HepG2 (cell line): ENCODE measurements around the gene DHRS13. TPM values are rescaled to one million over a fixed set of nuclear protein-coding genes. Genes with fewer than 3 reads are reported as not detected.

Source experiments
- BCLAF1 ChIP-seq: fragments of 450-650 bp; IDR thresholded peaks from 2 replicates; pipeline ENCODE4 v1.6.1; 2017; ENCODE audit warnings: mild to moderate bottlenecking
- CBX2 ChIP-seq, 2 experiments: fragments of 200-600 bp in 1 of 2; sonication (generic); formaldehyde crosslinking in 1 of 2; IDR thresholded peaks; 2 replicates each; pipeline versions ENCODE4 v1.7.0 to v1.8.1; 2018 to 2022; ENCODE audit warnings: low read depth in 2 of 2, low read length in 1 of 2, mild to moderate bottlenecking in 1 of 2, missing genetic modification reagents in 1 of 2
- CEBPG ChIP-seq: IDR thresholded peaks from 2 replicates; pipeline ENCODE4 v1.6.1; 2016
- CSRNP1 ChIP-seq: sonication (generic); formaldehyde crosslinking; IDR thresholded peaks from 2 replicates; pipeline ENCODE4 v1.8.1; 2023; ENCODE audit warnings: mild to moderate bottlenecking, missing genetic modification reagents
- GABPA ChIP-seq, 2 experiments: IDR thresholded peaks; 2 replicates each; pipeline ENCODE4 v1.6.1; 2011 to 2016; ENCODE audit warnings: low read depth in 2 of 2, low read length in 1 of 2, missing biosample characterization in 1 of 2, missing genetic modification characterization in 1 of 2
- HDAC2 ChIP-seq: sonication (generic); formaldehyde crosslinking; IDR thresholded peaks from 2 replicates; pipeline ENCODE4 v1.4.0; 2020; ENCODE audit warnings: missing genetic modification reagents
- HOXD1 ChIP-seq: sonication (generic); formaldehyde crosslinking; IDR thresholded peaks from 2 replicates; pipeline ENCODE4 v1.5.0; 2020; ENCODE audit warnings: missing genetic modification reagents
- KMT2B ChIP-seq: IDR thresholded peaks from 2 replicates; pipeline ENCODE4 v1.6.1; 2016; ENCODE audit warnings: missing genetic modification reagents, missing compliant biosample characterization
- NFATC3 ChIP-seq: sonication (generic); formaldehyde crosslinking; IDR thresholded peaks from 2 replicates; pipeline ENCODE4 v1.5.1; 2020; ENCODE audit warnings: mild to moderate bottlenecking, missing genetic modification reagents
- NFKBIZ ChIP-seq: IDR thresholded peaks from 2 replicates; pipeline ENCODE4 v1.6.1; 2018; ENCODE audit warnings: missing genetic modification reagents, missing compliant biosample characterization
- RBM22 ChIP-seq: fragments of 200-400 bp; formaldehyde crosslinking; optimal IDR thresholded peaks from 2 replicates; pipeline ENCODE3; 2017; ENCODE audit warnings: mild to moderate bottlenecking, low read length, moderate library complexity
- REXO4 ChIP-seq: sonication (generic); formaldehyde crosslinking; IDR thresholded peaks from 2 replicates; pipeline ENCODE4 v1.8.0; 2022; ENCODE audit warnings: missing genetic modification reagents, mild to moderate bottlenecking, borderline replicate concordance
- SAP130 ChIP-seq: IDR thresholded peaks from 2 replicates; pipeline ENCODE4 v1.6.1; 2016; ENCODE audit warnings: low read depth
- SIX1 ChIP-seq: sonication (generic); formaldehyde crosslinking; IDR thresholded peaks from 2 replicates; pipeline ENCODE4 v1.4.0; 2020; ENCODE audit warnings: missing genetic modification reagents, borderline replicate concordance
- SP140L ChIP-seq: sonication (generic); formaldehyde crosslinking; IDR thresholded peaks from 2 replicates; pipeline ENCODE4 v1.4.0; 2020; ENCODE audit warnings: missing genetic modification reagents, borderline replicate concordance
- SRY ChIP-seq: sonication (generic); formaldehyde crosslinking; IDR thresholded peaks from 2 replicates; pipeline ENCODE4 v1.8.0; 2022; ENCODE audit warnings: mild to moderate bottlenecking, missing genetic modification reagents
- TAF15 ChIP-seq: fragments of 200-400 bp; formaldehyde crosslinking; IDR thresholded peaks from one replicate; pipeline ENCODE4 v1.6.1; 2018; ENCODE audit warnings: mild to moderate bottlenecking, low read depth, low read length; ENCODE audit not compliant: poor library complexity, severe bottlenecking
- TCF7 ChIP-seq: sonication (generic); IDR thresholded peaks from 2 replicates; pipeline ENCODE4 v1.6.1; 2016; ENCODE audit warnings: antibody characterized with exemption, low read depth
- TGIF2 ChIP-seq: IDR thresholded peaks from 2 replicates; pipeline ENCODE4 v1.6.1; 2016; ENCODE audit warnings: control low read depth, missing compliant biosample characterization
- ZNF225 ChIP-seq: sonication (generic); formaldehyde crosslinking; IDR thresholded peaks from 2 replicates; pipeline ENCODE4 v1.4.0; 2020; ENCODE audit warnings: mild to moderate bottlenecking, missing genetic modification reagents
- ZNF282 ChIP-seq: fragments of 450-650 bp; IDR thresholded peaks from 2 replicates; pipeline ENCODE4 v1.6.1; 2018; ENCODE audit not compliant: partially characterized antibody
- ZNF292 ChIP-seq: sonication (generic); formaldehyde crosslinking; IDR thresholded peaks from 2 replicates; pipeline ENCODE4 v1.8.1; 2022; ENCODE audit warnings: mild to moderate bottlenecking, low read depth, missing genetic modification reagents, borderline replicate concordance
- ZNF543 ChIP-seq: sonication (generic); formaldehyde crosslinking; IDR thresholded peaks from 2 replicates; pipeline ENCODE4 v1.4.0; 2020; ENCODE audit warnings: mild to moderate bottlenecking, missing genetic modification reagents
- ZNF576 ChIP-seq: sonication (generic); formaldehyde crosslinking; IDR thresholded peaks from 2 replicates; pipeline ENCODE4 v1.4.0; 2020; ENCODE audit warnings: mild to moderate bottlenecking, missing genetic modification reagents
- ZNF776 ChIP-seq: sonication (generic); formaldehyde crosslinking; IDR thresholded peaks from 2 replicates; pipeline ENCODE4 v1.4.0; 2020; ENCODE audit warnings: mild to moderate bottlenecking, missing genetic modification reagents
- ZNF83 ChIP-seq: sonication (generic); formaldehyde crosslinking; IDR thresholded peaks from 2 replicates; pipeline ENCODE4 v1.4.0; 2020; ENCODE audit warnings: missing genetic modification reagents, mild to moderate bottlenecking, borderline replicate concordance
- polyA plus RNA-seq, 8 experiments: library from polyadenylated mRNA; depleted of rRNA in 3 of 8; stranded (reverse) in 7 of 8; unstranded in 1 of 8; fragments of >200 nt; fragmentation: Illumina TruSeq in 4 of 8; extraction: Trizol in 4 of 8; gene quantifications; 2 replicates each; pipeline versions ENCODE4 v1.2.1 to v1.2.3, GENCODE V29; 2011 to 2016; ENCODE audit warnings: low read depth in 4 of 8, missing spikeins in 1 of 8, mixed read lengths in 1 of 8; ENCODE audit not compliant: insufficient read depth in 1 of 8
- total RNA-seq, 5 experiments: library from RNA; depleted of rRNA; stranded (reverse); fragments of >200 nt; fragmentation: Illumina TruSeq; extraction: Trizol; gene quantifications; 2 replicates each; pipeline ENCODE4 v1.2.3, GENCODE V29; 2016; ENCODE audit warnings: low read depth in 1 of 5

DHRS13 gene
- total and polyA plus RNA-seq, 2 of the 13 experiments (the other 11 are each of a cell fraction or from before 2014, with no cell fraction given) = 11.8 to 12.6 TPM

GRCh38 chr17:28854457-28855335 lies 48.2 kb downstream of the DHRS13 start, which contains the start of gene ERAL1 (continued):
- TF ChIP-seq SRY (CRISPR knock-in tag) = peak; percentile 23; the same call in 1 of the 2 replicates
- no peak for TF ChIP-seq ZNF776 (CRISPR knock-in tag)
- peak; percentile 66; the same call in 1 of the 2 replicates for TF ChIP-seq TGIF2
- no peak; the same call in 1 of the 2 replicates for TF ChIP-seq CEBPG
- no peak for TF ChIP-seq BCLAF1
- no peak for TF ChIP-seq CBX2 (IDR thresholded peaks at IDR 0.05; ENCODE audit: low read depth, low read length)
- no peak for TF ChIP-seq CBX2 (CRISPR knock-in tag; IDR thresholded peaks at IDR 0.05; ENCODE audit: low read depth)
- no peak for TF ChIP-seq CSRNP1
- TF ChIP-seq SIX1 = peak; percentile 47; the same call in 1 of the 2 replicates
- TF ChIP-seq ZNF225 (CRISPR knock-in tag) = no peak
- no peak for TF ChIP-seq ZNF292
- TF ChIP-seq NFKBIZ (CRISPR knock-in tag) = no peak
- TF ChIP-seq ZNF83 (CRISPR knock-in tag) = no peak
- no peak for TF ChIP-seq NFATC3
- TF ChIP-seq ZNF543 (CRISPR knock-in tag) = 0 out of 2 replicates have a peak, but pooled peaks have one; percentile 20
- TF ChIP-seq REXO4 (CRISPR knock-in tag) = no peak
- TF ChIP-seq GABPA (IDR thresholded peaks at IDR 0.05; ENCODE audit: low read depth, low read length) = peak; percentile 13; the same call in 1 of the 2 replicates
- 0 out of 2 replicates have a peak, but pooled peaks have one; percentile 39 for TF ChIP-seq GABPA (CRISPR knock-in tag; IDR thresholded peaks at IDR 0.05; ENCODE audit: low read depth)
- TF ChIP-seq TCF7 = no peak
- TF ChIP-seq ZNF576 (CRISPR knock-in tag) = no peak
- no peak for TF ChIP-seq TAF15
- TF ChIP-seq ZNF282 = no peak
- TF ChIP-seq RBM22 = peak; percentile 46
- 0 out of 2 replicates have a peak, but pooled peaks have one; percentile 62 for TF ChIP-seq HOXD1 (CRISPR knock-in tag)
- TF ChIP-seq SAP130 (CRISPR knock-in tag) = peak; percentile 92
- peak; percentile 75 for TF ChIP-seq KMT2B (CRISPR knock-in tag)
- TF ChIP-seq HDAC2 (CRISPR knock-in tag) = no peak; the same call in 1 of the 2 replicates
- no peak; the same call in 1 of the 2 replicates for TF ChIP-seq SP140L (CRISPR knock-in tag)
